ENCODE measurements around the gene MEIS3. TPM values are rescaled to one million over a fixed set of nuclear protein-coding genes. Genes with fewer than 3 reads are reported as not detected.

The MEIS3 gene
- total RNA-seq, 1 donor from 2014 or later, result 2.7 TPM

DNA sequence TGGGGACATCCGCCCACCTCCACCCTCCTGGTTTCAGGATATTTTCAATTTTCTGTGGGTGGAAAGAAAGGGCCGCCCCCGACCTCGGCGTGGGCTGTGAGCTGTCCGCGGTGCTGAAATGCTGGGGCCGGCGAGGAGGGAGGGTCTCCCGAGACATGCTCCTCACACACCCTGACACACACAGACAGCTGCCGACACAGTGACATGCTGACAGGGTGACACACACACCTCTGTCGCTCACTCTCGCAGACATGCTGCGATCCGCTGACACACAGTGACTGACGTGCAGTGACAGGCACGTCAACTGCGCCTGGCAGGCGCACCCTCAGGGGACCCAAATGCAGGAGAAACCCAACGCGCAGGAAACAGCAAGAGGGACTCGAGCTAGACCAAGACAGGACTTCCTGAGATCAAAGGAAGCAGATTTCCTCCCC, 25.1 kb upstream of the MEIS3 start:
- peaks cover 8% of the 10 kb centered on the region for H3K36me3 Mint-ChIP-seq (ENCODE audit: low read depth, unreplicated experiment)

DNA sequence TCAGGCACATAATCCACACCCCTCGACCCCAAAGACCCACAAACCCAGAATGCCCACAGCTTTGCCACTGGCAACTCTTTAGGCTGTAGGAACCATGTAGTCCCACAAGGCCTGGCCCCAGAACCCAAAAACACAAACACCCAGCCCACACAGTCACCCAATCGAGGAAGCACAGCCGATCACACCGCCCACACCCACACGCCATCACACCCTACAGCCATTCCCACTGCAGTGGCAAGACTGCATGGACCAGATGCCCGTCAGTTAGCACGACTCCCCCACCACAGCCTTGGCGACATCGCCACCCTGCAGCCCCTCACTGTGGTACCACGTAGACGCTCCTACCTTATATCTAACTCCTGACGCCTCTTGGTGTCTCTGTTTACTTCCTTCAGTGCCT, 24.0 kb upstream of the MEIS3 start:
- Mint-ChIP-seq H3K9me3 (ENCODE audit: unreplicated experiment) (no peaks in the 10 kb centered on the region), H3K27me3 (ENCODE audit: unreplicated experiment) (peaks cover 17% of the 10 kb centered on the region), H3K36me3 (ENCODE audit: low read depth, unreplicated experiment) (peaks cover 7% of the 10 kb centered on the region), H3K4me3 (ENCODE audit: unreplicated experiment) (peak overlapping the region; percentile 33), H3K4me1 (ENCODE audit: unreplicated experiment) (peaks cover 42% of the 10 kb centered on the region), H3K27ac (ENCODE audit: unreplicated experiment) (no peak overlapping the region)
- TF ChIP-seq, protein P1, sequence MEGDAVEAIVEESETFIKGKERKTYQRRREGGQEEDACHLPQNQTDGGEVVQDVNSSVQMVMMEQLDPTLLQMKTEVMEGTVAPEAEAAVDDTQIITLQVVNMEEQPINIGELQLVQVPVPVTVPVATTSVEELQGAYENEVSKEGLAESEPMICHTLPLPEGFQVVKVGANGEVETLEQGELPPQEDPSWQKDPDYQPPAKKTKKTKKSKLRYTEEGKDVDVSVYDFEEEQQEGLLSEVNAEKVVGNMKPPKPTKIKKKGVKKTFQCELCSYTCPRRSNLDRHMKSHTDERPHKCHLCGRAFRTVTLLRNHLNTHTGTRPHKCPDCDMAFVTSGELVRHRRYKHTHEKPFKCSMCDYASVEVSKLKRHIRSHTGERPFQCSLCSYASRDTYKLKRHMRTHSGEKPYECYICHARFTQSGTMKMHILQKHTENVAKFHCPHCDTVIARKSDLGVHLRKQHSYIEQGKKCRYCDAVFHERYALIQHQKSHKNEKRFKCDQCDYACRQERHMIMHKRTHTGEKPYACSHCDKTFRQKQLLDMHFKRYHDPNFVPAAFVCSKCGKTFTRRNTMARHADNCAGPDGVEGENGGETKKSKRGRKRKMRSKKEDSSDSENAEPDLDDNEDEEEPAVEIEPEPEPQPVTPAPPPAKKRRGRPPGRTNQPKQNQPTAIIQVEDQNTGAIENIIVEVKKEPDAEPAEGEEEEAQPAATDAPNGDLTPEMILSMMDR (IDR thresholded peaks at IDR 0.05; ENCODE audit: unreplicated experiment), result no peak
- no peak for DNase-seq (ENCODE audit: low spot score)

More for the DNA sequence above, 25.1 kb upstream of the MEIS3 start:
- Mint-ChIP-seq H3K27ac (ENCODE audit: unreplicated experiment) (peak overlapping the region; percentile 25), H3K9me3 (ENCODE audit: unreplicated experiment) (no peaks in the 10 kb centered on the region), H3K4me1 (ENCODE audit: unreplicated experiment) (peaks cover 44% of the 10 kb centered on the region), H3K4me3 (ENCODE audit: unreplicated experiment) (peak overlapping the region; percentile 29), H3K27me3 (ENCODE audit: unreplicated experiment) (peaks cover 14% of the 10 kb centered on the region)
- TF ChIP-seq, protein P1 (IDR thresholded peaks at IDR 0.05; ENCODE audit: unreplicated experiment), result no peak
- DNase-seq (ENCODE audit: low spot score), result peak; percentile 78

GRCh38 chr19:47438793-47439220, 19.5 kb upstream of the MEIS3 start:
- no peak for DNase-seq (ENCODE audit: low spot score)
- peaks cover 3% of the 10 kb centered on the region for H3K27me3 Mint-ChIP-seq (ENCODE audit: unreplicated experiment)
- no peaks in the 10 kb centered on the region for H3K9me3 Mint-ChIP-seq (ENCODE audit: unreplicated experiment)
- no peak overlapping the region for H3K4me3 Mint-ChIP-seq (ENCODE audit: unreplicated experiment)
- peaks cover 16% of the 10 kb centered on the region for H3K4me1 Mint-ChIP-seq (ENCODE audit: unreplicated experiment)
- no peaks in the 10 kb centered on the region for H3K36me3 Mint-ChIP-seq (ENCODE audit: low read depth, unreplicated experiment)
- TF ChIP-seq, protein P1 (IDR thresholded peaks at IDR 0.05; ENCODE audit: unreplicated experiment), result no peak
- H3K27ac Mint-ChIP-seq (ENCODE audit: unreplicated experiment), result no peak overlapping the region

GRCh38 chr19:47437500-47437899, 18.2 kb upstream of the MEIS3 start:
- H3K4me1 Mint-ChIP-seq (ENCODE audit: unreplicated experiment), result peaks cover 6% of the 10 kb centered on the region
- no peak overlapping the region for H3K4me3 Mint-ChIP-seq (ENCODE audit: unreplicated experiment)
- TF ChIP-seq, protein P1 (IDR thresholded peaks at IDR 0.05; ENCODE audit: unreplicated experiment), result no peak
- peaks cover 3% of the 10 kb centered on the region for H3K27me3 Mint-ChIP-seq (ENCODE audit: unreplicated experiment)
- DNase-seq (ENCODE audit: low spot score), result no peak
- H3K9me3 Mint-ChIP-seq (ENCODE audit: unreplicated experiment), result no peaks in the 10 kb centered on the region
- H3K27ac Mint-ChIP-seq (ENCODE audit: unreplicated experiment), result no peak overlapping the region
- H3K36me3 Mint-ChIP-seq (ENCODE audit: low read depth, unreplicated experiment), result no peaks in the 10 kb centered on the region

DNA sequence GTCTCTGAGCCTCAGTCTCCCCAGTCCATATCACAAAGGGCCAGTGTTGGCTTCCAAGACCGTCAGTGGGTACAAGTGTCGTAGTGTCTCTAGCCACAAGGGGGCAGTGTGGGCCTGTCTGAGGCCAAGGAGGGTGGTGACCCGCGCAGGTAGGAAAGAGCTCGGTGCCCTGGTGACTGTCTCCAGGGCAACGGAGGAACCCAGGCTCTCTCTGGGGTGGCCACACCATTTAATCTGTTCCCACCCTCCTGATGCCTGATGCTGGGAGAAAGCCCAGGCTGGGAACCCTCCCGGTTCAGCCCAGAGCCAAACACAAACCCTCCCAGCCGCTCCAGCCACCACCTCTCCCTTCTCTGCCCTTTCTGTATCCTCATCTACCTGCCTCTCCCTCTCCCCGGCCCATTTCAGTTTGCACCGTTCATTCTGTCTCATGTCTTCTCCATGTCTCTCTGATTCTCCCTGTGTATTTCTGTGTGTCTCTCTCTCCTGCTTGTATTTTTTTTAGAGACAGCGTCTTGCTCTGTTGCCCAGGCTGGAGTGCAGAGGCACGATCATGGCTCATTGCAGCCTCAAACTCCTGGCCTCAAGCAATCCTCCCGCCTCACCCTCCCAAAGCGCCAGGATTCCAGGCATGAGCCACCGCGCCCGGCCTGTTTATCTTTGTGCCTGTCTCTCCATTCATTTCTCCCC, 17.5 kb upstream of the MEIS3 start:
- TF ChIP-seq, protein P1 (IDR thresholded peaks at IDR 0.05; ENCODE audit: unreplicated experiment), result peak; percentile 83
- Mint-ChIP-seq H3K4me3 (ENCODE audit: unreplicated experiment) (no peak overlapping the region), H3K4me1 (ENCODE audit: unreplicated experiment) (peaks cover 9% of the 10 kb centered on the region), H3K36me3 (ENCODE audit: low read depth, unreplicated experiment) (no peaks in the 10 kb centered on the region), H3K27ac (ENCODE audit: unreplicated experiment) (no peak overlapping the region), H3K9me3 (ENCODE audit: unreplicated experiment) (no peaks in the 10 kb centered on the region), H3K27me3 (ENCODE audit: unreplicated experiment) (peaks cover 5% of the 10 kb centered on the region)
- DNase-seq (ENCODE audit: low spot score), result peak; percentile 86

All from endothelial cell (in vitro differentiated cells).